Ishikawa (cell line): ENCODE measurements around the gene APOB.

Experiments used
- CEBPB ChIP-seq: IDR thresholded peaks from 2 replicates; pipeline ENCODE4 v1.6.1; 2012
- CREB1 ChIP-seq: IDR thresholded peaks from 2 replicates; pipeline ENCODE4 v1.6.1; 2012; ENCODE audit warnings: low read depth
- EGR1 ChIP-seq: IDR thresholded peaks from 2 replicates; pipeline ENCODE4 v1.6.1; 2012
- EP300 ChIP-seq: IDR thresholded peaks from 2 replicates; pipeline ENCODE4 v1.6.1; 2012; ENCODE audit warnings: borderline replicate concordance
- FOXM1 ChIP-seq: IDR thresholded peaks from 2 replicates; pipeline ENCODE4 v1.6.1; 2012; ENCODE audit warnings: low read depth, borderline replicate concordance
- MAX ChIP-seq: IDR thresholded peaks from 2 replicates; pipeline ENCODE4 v1.6.1; 2012
- NFIC ChIP-seq: IDR thresholded peaks from 2 replicates; pipeline ENCODE4 v1.6.1; 2012
- RAD21 ChIP-seq: IDR thresholded peaks from 2 replicates; pipeline ENCODE4 v1.6.1; 2012; ENCODE audit warnings: low read depth
- TAF1 ChIP-seq: IDR thresholded peaks from 2 replicates; pipeline ENCODE4 v1.6.1; 2012; ENCODE audit warnings: low read depth, mild to moderate bottlenecking
- TCF12 ChIP-seq: IDR thresholded peaks from 2 replicates; pipeline ENCODE4 v1.6.1; 2012; ENCODE audit warnings: low read depth
- TEAD4 ChIP-seq: IDR thresholded peaks from 2 replicates; pipeline ENCODE4 v1.6.1; 2012
- YY1 ChIP-seq: IDR thresholded peaks from 2 replicates; pipeline ENCODE4 v1.6.1; 2012; ENCODE audit warnings: low read depth
- ZBTB7A ChIP-seq: IDR thresholded peaks from 2 replicates; pipeline ENCODE4 v1.6.1; 2012; ENCODE audit warnings: low read depth
- TF ChIP-seq, protein P1 (sequence below): IDR thresholded peaks from 2 replicates; pipeline ENCODE4 v1.6.1; 2012
- TF ChIP-seq, protein P2 (sequence below): IDR thresholded peaks from 2 replicates; pipeline ENCODE4 v1.6.1; 2012; ENCODE audit warnings: low read depth, mild to moderate bottlenecking

The APOB gene

DNA sequence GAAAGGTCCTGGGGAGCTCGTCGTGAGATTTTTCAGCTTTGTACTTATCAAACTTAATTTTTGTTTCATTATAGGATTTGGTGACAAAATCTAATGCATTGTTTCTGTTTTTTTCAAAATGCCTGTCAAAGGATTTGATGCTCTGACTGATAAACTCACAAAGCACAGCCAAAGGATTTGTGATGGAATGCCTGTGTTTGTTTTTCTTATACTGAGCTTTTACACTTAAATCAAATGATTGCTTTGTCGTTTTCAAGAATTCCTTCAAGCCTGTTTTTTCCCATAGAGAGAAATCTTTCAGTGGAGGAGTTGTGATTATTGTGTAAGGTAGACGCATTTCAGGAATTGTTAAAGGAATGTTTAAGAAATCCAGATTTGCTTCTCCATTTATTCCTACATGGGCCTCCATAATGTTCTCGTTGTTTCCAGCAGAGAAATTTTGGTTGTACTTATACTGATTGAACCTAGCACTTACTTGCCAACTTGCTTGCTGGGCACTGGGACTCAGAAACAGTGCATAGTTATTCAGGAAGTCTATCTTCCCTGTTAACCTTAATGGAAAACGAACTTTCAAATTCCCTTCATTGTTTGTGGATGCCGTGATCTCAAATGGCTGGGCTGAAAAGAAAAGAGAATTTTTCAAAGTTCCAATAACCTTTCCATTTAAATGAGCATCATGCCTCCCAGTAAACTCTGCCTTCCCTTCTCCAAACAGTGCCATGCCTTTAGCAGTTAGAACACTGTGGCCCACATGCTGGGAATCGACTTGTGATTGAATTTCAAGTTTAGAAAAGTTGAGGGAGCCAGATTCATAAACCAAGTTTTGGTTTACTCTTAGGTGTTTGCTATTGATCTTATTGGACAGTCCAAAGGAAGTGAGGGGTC, 36.5 kb downstream of the APOB start:
- no peak for TF ChIP-seq CEBPB
- TF ChIP-seq FOXM1: no peak
- TF ChIP-seq MAX: no peak
- TF ChIP-seq, protein P1, sequence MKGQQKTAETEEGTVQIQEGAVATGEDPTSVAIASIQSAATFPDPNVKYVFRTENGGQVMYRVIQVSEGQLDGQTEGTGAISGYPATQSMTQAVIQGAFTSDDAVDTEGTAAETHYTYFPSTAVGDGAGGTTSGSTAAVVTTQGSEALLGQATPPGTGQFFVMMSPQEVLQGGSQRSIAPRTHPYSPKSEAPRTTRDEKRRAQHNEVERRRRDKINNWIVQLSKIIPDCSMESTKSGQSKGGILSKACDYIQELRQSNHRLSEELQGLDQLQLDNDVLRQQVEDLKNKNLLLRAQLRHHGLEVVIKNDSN: no peak
- no peak for TF ChIP-seq CREB1
- TF ChIP-seq RAD21: no peak
- no peak for TF ChIP-seq EP300
- no peak for TF ChIP-seq ZBTB7A
- no peak for TF ChIP-seq EGR1
- TF ChIP-seq YY1: no peak
- no peak for TF ChIP-seq TCF12
- no peak for TF ChIP-seq TEAD4
- no peak for TF ChIP-seq NFIC
- no peak for TF ChIP-seq TAF1

DNA sequence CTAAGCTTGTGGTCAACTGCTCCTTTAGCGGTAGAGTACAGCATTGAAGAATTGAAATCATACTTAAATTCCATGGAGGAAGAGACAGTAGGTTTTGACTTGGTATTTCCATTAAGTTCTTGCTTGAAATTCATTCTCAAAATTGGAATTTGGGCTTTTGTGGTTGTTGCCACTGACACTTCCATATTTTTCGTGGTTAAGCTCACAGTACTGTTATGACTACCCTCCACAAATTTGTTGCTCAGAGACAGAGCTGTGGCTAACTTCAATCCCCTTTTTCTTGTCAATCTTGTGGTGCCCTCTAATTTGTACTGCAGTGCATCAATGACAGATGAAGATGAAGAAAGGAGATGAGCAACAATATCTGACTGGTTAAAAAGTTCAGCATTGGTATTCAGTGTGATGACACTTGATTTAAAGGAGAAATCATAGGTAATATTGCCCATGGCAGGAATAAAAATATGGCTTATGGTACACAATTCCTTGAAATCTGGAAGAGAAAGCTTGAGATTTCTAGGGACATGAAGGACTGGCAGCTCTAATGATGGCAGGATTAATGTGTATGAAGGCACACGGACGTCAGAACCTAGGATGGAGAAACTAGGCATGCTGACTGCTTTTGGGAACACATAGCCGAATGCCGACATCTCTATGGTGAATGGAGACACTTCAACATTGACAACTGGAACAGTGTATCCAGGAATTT, 37.3 kb downstream of the APOB start:
- TF ChIP-seq EP300: no peak

GRCh38 chr2:21005700-21006422, 38.0 kb downstream of the APOB start:
- TF ChIP-seq FOXM1: no peak
- TF ChIP-seq RAD21: no peak
- TF ChIP-seq CREB1: no peak
- no peak for TF ChIP-seq CEBPB
- TF ChIP-seq TEAD4: no peak

- TF ChIP-seq TAF1 (no peak), ZBTB7A (no peak), NFIC (no peak), TEAD4 (no peak), CREB1 (no peak), FOXM1 (no peak), CEBPB (no peak), RAD21 (no peak), TCF12 (no peak), MAX (no peak), YY1 (no peak), EP300 (no peak), EGR1 (no peak)
- TF ChIP-seq, protein P2, sequence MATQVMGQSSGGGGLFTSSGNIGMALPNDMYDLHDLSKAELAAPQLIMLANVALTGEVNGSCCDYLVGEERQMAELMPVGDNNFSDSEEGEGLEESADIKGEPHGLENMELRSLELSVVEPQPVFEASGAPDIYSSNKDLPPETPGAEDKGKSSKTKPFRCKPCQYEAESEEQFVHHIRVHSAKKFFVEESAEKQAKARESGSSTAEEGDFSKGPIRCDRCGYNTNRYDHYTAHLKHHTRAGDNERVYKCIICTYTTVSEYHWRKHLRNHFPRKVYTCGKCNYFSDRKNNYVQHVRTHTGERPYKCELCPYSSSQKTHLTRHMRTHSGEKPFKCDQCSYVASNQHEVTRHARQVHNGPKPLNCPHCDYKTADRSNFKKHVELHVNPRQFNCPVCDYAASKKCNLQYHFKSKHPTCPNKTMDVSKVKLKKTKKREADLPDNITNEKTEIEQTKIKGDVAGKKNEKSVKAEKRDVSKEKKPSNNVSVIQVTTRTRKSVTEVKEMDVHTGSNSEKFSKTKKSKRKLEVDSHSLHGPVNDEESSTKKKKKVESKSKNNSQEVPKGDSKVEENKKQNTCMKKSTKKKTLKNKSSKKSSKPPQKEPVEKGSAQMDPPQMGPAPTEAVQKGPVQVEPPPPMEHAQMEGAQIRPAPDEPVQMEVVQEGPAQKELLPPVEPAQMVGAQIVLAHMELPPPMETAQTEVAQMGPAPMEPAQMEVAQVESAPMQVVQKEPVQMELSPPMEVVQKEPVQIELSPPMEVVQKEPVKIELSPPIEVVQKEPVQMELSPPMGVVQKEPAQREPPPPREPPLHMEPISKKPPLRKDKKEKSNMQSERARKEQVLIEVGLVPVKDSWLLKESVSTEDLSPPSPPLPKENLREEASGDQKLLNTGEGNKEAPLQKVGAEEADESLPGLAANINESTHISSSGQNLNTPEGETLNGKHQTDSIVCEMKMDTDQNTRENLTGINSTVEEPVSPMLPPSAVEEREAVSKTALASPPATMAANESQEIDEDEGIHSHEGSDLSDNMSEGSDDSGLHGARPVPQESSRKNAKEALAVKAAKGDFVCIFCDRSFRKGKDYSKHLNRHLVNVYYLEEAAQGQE: no peak
- TF ChIP-seq, protein P1: no peak
Observed at GRCh38 chr2:21005111-21005699, 38.7 kb downstream of the APOB start.

GRCh38 chr2:21004181-21004572, 39.7 kb downstream of the APOB start:
- TF ChIP-seq NFIC (no peak), MAX (no peak), EGR1 (no peak), EP300 (no peak), ZBTB7A (no peak), YY1 (no peak)
- TF ChIP-seq, protein P2: no peak
- TF ChIP-seq, protein P1: no peak
